Suppressor macrophage treated with lipopolysaccharide for 4 hours (primary cell): ENCODE results near the gene STRIT1.
"Not testable (repeated sequence)": the region's sequence is repeated elsewhere in the genome, so short reads cannot be mapped to it uniquely, and the experiment has no call there.

Experiments used
- DNase-seq: peaks from one replicate; pipeline ENCODE4 v3.0.0-alpha.2; 2020

STRIT1 gene

DNA sequence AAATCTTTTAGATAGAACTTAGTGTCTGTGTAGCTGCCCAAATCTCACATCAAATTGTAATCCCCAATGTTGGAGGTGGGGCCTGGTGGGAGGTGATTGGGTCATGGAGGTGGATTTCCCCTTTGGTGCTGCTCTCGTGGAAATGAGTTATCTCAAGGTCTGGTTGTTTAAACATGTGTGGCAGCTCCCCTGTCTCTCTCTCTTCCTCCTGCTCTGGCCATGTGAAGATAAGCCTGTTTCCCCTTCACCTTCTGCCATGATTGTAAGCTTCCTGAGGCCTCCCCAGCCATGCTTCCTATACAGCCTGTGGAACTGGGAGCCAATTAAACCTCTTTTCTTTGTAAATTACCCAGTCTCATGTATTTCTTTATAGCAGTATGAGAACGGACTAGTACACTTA lies 30.6 kb downstream of the STRIT1 start:
- DNase-seq: not testable (repeated sequence)

GRCh38 chr3:155262295-155262694 lies 31.2 kb downstream of the STRIT1 start:
- no peak for DNase-seq

GRCh38 chr3:155254445-155254844 lies 39.0 kb downstream of the STRIT1 start:
- DNase-seq: peak; percentile 66

DNA sequence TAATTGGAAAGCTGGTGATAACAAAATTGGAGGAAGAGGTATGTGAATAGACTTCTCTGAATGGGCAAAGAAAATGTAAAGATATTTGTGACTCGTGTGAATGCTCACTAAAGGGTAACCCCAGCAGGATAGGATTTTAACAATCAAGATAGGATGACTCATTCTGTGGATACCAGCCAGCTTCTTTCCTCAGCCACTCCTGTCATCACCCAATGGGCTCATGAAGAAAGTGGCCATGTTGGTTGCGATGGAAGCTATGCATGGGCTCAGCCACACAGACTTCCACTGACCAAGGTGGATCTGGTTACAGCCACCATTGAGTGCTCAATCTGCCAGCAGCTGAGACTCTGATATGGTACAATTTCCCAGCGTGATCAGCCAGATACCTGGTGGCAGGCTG lies 40.9 kb downstream of the STRIT1 start:
- DNase-seq: peak; percentile 3

DNA sequence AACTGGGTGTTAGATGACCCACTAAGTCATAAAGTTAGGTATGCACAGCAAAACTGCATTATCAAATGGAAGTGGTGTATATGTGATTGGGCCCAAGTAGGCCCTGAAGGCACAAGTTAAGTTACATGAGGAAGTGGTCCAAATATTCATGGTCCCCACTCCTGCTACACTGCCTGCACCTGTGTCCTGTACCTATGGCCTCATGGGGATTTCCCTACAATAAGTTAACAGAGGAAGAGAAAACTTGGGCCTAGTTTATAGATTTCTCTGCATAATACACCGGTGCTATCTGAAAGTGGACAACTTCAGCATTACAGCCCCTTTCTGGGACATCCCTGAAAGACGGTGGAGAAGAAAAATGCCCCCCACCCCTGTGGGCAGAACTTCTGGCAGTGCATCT lies 41.5 kb downstream of the STRIT1 start:
- no peak for DNase-seq

GRCh38 chr3:155248531-155249187 lies 44.8 kb downstream of the STRIT1 start:
- no peak for DNase-seq

- DNase-seq: no peak
Measured at GRCh38 chr3:155244699-155245098, 48.8 kb downstream of the STRIT1 start.

GRCh38 chr3:155244216-155244615 lies 49.3 kb downstream of the STRIT1 start:
- DNase-seq: no peak

GRCh38 chr3:155243512-155243921 lies 50.0 kb downstream of the STRIT1 start:
- no peak for DNase-seq

DNA sequence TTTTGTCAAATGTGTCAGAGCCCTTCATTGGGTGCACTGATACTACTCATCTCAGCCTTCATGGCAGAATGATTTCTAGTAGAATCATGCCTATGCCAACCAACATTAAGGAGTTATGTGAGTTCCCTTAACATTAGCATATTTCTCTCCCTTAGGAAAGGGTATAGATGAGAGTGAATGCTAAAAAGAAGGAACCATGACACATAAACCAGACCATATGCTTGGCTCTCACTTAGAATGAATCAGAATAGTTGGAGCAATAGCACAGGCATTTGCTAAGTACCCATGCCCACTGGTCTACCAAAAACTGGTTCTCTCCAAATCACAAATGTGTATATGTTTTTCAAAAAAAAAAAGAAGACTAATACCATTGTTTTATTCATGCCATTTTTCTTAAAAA lies 51.1 kb downstream of the STRIT1 start:
- no peak for DNase-seq

DNA sequence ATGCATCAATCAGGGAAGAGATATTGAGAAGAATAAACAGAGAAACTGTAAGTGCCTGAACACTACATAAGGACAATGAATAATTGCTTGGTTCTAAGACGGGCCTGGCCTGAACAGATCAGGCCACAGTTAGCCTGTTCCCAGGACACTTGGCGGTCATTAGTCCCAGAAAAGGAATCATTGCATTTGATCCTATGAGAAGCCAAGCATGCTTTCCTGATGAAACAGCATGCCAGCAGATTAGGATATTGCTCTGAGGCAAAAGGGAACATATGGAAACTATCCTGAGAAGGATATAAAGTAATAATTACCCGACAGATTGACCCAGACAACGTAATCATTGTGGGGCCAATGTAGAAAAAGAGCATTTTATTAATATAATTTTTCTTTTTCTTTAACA lies 51.9 kb downstream of the STRIT1 start:
- no peak for DNase-seq
